Astrocyte (in vitro differentiated cells and primary cell): ENCODE results near the gene CDKN1C.

Source experiments
- CTCF ChIP-seq: IDR thresholded peaks from 2 replicates; pipeline ENCODE4 v1.5.1; 2011; ENCODE audit warnings: low read depth, mild to moderate bottlenecking, inconsistent platforms, low read length, moderate library complexity; ENCODE audit not compliant: insufficient read depth
- EZH2 ChIP-seq: IDR thresholded peaks from 2 replicates; pipeline ENCODE4 v1.6.1; 2012; ENCODE audit warnings: mild to moderate bottlenecking, low read length, inconsistent platforms; ENCODE audit not compliant: insufficient read depth

- no peak for TF ChIP-seq CTCF
- no peak for TF ChIP-seq EZH2
These were observed 33.6 kb upstream of the CDKN1C start for GRCh38 chr11:2919188-2919587.
